ENCODE measurements around the gene BEST4.
A peak's percentile ranks its signal among the peaks of the same experiment; 100 is the strongest.
"Not testable (repeated sequence)": the region's sequence is repeated elsewhere in the genome, so short reads cannot be mapped to it uniquely, and the experiment has no call there.

The BEST4 gene

DNA sequence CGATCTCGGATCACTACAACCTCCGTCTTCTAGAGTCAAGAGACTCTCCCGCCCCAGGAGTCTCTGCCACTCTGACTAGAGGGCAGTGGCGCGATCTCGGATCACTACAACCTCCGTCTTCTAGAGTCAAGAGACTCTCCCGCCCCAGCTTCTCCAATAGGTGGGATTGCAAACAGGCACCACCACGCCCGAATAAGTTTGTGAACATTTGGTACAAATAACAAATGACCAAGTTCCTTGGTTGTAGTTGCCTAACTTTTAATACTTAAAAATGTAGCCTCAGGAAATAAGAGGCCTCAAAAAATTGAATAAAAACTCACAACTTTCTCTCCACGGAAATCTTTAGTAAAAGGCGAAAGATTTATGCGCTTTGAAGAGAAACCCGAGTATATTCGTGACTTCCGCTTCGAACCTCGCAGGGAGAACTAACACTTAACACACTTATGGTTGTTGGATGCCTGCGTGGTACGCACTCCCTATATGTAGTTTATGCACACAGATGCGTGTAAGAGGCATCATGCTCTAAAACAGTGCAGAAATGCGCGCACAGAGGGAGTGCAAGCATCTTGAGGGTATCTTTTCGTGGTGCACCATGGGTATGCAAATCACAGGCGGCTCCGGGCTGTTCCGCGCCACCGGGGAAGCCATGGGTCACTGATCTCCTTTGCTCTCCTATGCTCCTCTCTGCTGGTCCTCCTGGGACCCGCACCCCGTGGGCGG lies 31.8 kb upstream of the BEST4 start:
- ATAC-seq (peak; percentile 97), DNase-seq (peak; percentile 85)

DNA sequence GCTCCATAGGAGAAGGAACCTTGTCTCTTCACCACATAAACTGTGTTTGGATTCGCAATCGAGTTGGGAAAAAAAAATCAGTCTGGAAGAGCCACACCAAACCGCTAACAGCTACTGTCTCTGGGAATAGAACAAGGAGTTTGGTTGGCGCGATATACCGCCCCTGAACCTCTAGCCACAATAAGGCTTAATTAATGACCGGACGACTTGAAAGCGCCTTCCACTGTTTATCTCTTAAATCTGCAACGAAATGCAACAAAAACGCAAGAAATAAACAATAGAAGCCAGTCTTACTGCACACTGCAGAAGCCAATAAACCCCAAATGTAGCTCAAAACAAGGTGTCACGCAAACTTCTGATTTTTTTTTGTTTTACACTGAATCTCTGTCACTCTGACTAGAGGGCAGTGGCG lies 31.2 kb upstream of the BEST4 start:
- ATAC-seq: no peak
- no peak for DNase-seq

DNA sequence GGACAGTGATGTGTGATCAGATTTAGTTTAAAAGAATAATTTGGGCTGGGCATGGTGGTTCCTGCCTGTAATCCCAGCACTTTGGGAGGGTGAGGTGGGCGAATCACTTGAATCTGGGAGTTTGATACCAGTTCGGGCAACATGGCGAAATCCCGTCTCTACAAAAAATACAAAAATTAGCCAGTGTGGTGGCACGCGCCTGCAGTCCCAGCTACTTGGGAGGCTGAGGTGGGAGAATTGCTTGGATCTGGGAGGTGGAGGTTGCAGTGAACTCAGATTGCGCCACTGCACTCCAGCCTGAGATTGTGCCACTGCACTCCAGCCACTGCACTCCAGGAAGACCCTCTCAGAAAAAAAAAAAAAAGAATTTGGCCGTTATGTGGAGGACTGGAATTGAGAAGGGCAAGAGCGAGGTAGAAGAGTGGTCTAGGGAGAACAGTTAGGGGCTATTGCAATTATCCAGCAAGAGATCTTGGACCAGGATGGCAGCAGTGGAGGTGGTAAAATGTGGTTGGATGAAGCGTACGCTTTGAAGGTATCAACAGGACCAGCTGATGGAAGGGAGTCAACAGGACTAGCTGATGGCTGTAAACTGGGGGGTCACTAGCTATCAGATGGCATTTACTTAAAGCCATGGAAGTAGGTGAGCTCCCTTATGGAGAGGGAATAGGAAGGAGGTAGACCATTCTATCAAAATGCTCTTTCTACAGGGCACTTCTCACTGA lies 30.0 kb upstream of the BEST4 start:
- DNase-seq (no peak), ATAC-seq (no peak)

DNA sequence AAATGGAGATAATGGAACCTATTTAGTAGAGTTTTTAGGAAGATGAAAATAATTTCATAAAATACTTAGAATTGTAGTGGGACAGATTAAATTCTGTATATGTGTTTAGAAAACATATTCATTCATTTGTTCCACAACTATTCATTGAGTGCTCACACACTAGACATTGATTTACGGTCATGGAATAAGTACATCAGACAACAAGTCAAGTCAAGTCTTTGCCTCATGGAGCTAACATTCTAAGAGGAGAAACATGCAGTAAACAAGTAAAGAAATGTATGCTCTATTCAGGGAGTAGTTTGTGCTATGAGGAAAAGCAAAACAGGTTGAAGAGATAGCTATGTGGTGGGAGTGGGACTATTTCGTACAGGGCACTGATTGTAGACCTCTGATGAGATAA lies 29.3 kb upstream of the BEST4 start:
- no peak for ATAC-seq
- no peak for DNase-seq

DNA sequence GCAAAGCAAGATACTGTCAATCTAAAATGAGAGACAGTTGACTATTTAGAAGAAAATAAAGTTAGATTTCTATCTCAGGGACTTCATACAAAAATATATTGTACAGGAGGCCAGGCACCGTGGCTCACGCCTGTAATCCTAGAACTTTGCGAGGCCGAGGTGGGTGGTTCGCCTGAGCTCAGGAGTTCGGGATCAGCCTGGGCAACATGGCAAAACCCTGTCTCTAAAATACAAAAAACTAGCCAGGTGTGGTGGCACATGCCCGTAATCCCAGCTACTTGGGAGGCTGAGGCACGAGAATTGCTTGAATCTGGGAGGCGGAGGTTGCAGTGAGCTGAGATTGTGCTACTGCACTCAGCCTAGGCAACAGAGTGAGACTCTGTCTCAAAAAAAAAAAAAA lies 28.0 kb upstream of the BEST4 start:
- not testable (repeated sequence) for DNase-seq, ATAC-seq

DNA sequence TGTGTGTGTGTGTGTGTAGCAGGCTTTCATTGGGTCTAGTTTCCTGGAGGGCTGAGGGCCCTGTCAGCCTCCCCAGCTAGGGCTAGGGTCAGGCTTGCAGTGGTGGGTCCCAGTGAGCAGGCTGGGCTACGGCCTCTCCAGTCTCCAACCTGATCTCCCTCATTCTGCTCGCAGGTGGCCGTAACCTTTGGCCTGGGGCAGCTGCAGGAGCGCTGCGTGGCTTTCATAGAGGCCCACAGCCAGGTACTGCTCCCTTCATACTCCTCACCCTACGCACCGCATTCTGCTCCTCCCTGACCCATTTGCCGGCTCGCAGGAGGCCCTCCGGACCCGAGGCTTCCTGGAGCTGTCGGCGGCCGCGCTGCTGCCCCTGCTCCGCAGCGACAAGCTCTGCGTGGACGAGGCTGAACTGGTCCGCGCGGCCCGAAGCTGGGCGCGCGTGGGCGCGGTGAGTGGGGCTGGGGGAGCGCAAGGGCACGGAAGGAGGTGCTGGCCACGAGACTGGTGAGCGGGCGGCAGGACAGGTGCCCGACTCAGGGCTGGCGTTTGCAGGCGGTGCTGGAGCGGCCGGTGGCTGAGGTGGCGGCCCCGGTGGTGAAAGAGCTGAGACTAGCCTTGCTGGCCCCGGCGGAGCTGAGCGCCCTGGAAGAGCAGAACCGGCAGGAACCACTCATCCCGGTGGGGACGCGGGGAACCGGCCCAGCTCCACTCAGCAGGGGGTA lies 25.0 kb upstream of the BEST4 start:
- ATAC-seq (no peak), DNase-seq (no peak)

DNA sequence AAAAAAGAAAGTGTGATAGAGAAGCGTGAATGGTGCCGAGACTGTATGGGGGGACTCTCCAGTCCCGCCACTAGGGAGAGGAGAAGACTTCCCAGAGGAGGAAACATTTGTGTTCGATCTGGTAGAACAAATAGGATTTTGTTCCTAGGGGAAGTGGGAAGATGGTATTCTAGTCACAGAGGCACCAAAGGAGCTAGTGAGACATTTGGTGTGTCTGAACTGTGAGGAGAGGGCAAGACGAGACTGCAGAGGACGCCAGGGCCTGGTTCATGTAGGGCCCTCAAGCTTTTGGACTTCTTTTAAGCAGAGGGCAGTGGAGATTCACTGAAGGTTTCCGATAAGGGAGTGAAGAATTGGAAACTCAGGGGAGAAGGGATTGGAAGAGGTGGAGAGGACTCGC lies 23.3 kb upstream of the BEST4 start:
- DNase-seq: no peak
- ATAC-seq: no peak

DNA sequence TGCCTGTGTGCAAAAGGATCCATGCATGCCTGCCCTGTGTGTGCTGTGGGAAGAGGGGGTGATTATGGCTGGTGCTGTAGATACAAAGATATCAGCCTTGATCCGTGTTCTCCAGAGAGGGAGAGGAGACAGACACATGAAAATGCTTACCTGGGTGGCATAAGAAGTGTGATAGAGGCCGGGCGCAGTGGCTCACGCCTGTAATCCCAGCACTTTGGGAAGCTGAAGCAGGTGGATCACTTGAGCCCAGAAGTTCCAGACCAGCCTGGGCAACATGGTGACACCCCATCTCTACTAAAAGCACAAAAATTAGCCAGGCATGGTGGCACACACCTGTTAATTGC lies 22.8 kb upstream of the BEST4 start:
- ATAC-seq, DNase-seq: not testable (repeated sequence)

DNA sequence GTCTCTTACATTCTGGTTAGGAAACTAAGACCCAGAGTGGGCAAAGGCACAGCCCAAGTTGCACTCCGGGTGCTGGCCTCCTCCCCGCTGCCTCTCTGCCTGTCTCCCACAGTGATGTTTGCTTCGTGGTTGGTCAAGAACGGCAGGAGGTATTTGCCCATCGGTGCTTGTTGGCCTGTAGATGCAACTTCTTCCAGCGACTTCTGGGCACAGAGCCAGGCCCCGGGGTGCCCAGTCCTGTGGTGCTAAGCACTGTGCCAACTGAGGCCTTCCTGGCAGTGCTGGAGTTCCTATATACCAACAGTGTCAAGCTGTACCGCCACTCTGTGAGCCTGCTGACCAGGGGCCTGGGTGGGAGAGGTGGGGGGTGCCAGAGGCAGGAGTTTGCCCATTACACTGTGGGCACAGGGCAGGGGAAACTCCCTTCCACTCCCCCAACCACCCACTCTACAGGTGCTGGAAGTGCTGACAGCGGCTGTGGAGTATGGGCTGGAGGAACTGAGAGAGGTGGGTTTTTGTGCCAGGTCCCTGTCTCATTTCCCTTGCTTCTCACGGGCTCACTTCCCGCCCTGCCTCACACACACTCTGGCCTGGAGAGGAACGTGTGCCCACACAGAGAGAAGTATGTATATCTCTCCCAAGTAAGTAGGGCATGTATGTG lies 22.3 kb upstream of the BEST4 start:
- ATAC-seq (no peak), DNase-seq (peak; percentile 49)

DNA sequence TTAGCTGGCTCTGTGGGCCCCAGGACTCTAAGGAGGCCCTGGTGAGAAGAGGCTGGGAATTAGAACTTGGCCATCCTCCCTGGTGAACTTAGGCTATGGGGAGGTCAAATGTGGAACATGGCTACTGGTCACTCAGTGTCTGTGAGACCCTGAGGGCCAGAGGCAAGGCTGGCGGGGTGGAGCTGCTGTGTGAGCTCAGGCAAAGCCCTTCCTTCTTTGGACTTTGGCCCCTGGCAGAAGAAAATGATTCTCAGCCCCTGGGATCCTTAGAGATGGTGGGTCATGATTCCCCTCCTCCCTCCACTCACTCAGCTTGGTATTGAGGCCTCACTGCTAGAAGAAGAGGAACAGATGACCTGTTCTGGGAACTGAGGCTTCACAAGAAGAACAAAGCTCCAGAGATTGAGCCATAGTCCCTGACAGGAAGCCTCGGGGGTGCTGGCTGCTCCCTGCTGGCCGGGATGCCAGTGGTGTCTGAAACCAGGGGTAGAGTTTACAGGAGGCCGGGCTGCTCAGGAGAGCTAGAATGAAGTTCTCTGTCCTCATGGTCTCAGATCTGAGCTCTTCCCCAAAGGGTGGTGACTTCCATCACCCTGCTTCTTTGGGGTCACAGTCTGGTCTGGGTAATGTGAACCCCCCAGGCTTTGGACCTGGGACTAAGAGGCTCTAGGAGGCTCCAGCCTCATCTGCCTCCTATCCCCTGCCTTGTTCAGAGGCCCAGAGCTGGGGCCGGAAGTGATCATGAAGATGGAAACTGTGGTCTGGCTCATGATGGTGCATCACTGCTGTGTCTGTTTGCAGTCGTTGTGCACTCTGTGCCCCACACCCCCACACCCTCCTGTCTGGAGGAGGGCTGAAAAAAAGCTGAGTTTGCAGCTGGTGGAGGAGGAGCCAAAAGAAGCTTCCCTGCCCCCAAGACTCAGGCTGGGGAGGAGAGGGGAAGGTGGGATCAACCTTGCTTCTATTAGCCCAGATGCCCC lies 21.3 kb upstream of the BEST4 start:
- peak; percentile 50 for ATAC-seq
- DNase-seq: peak; percentile 87

DNA sequence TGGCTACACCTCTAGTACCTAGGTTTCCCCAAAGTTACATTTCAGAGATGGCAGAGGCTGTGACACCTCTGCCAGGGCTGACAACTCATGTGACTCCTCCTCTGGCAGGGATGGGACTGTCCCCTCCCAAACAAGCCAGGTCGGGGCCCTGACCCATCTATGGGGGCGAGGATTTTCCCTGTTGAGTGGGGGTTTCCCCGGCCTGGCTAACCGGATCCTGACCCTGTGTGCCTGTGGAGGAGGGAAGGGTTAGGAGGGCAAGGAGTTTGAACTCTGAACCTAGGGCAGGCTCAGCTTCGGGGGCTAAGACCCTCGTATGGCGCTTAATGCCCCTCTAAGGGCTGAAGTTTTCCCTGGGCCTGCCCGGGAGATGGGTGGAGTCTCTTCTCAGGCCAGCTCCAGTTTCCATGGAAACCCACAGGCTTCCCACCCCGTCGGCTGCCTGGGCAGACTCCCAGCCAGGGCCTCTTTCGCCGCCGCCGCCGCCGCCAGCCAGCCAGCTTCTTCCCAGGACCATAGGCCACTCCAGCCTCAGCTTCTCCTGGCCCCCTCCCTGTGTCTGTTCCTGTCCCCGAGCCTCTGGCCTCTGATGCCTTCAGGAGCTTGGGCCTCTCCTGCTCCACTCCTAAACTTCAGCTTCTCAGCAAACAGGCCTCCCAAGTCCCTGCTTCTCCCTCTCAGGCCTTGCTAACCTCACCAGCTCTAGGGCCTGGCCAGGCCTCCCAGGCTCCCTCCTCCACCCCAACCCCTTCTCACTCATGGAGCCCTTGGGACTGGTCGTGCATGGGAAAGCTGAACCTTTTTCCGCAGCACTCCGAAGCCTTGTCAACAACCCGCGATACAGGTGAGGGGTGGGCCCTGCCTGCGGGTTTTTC lies 20.3 kb upstream of the BEST4 start, which contains the start of gene BTBD19:
TSS of gene BTBD19 (plus strand) at position 461 of the 875 bp plus-strand sequence. CDS start at position 759, 298 bp downstream.
- peak; percentile 88 for DNase-seq
- ATAC-seq: peak; percentile 58

DNA sequence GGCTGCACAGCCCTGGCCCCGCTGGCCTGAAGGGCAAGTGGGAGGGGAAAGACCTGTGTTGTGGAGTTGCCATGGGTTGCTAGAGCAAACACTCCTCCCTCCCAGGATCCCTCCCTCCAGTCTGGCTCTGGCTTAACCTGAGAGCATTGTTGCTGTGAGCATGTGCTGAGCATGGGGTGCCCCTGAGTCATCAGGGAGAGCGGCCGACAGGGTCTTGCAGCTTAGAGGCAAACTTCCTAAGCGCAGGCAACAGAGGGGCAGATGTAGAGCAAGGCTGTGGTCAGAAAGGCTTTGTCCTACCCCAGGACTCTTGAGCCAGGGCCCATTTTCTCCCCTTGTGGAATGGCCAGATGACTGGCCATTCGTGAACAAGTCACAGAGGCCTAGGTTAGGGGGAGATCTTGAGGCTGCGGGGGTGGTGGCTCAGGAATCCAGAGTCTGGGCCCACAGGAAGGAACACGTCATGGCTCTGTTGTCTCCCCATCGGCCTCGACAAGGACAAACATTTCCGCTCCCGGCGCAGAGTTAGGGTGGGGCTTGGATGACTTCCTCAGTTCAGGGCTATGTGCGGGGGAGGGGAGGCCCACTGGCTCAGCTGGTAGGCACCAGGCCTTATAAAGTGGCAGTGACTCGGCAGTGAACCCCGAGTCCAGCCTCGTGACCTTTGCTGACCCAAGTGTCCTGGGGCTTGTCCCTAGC lies 19.5 kb upstream of the BEST4 start:
- peak; percentile 63 for ATAC-seq
- DNase-seq: peak; percentile 93

DNA sequence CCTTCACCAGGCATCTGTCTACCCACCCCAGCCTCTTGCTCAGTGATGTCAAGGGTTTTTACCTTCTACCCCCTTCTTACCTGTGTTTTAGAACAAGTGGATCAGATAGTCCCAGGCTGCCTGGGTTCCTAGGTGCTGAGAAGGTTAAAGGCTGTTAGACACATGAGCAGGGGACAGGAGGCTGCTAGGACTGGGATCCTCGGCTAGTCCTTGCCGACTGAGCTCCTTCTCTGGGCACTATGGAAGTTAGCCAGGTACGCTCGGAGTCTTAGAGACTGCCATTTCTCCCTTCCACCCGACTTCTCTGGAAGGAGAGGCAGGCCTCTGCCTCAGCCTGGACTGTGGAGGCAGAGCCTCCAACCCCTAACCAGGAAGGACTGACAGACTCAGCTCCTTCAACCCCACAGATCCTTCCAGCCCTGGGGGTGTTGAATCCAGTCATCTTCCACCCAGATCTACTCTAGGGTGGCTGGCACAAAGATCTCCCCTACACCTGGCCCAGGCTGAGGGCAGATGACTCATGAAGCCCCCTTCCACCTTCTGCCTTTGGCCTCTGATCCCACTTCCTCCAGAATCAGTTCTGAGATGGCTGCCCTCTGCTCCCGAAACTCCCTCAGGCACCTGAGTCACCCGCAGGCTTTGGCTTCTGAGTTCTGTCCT lies 18.9 kb upstream of the BEST4 start, which contains the start of gene DYNLT4:
TSS of gene DYNLT4 (minus strand) at position 648 of the 660 bp plus-strand sequence. CDS start 683 bp downstream, outside the sequence.
- peak; percentile 4 for ATAC-seq

DNA sequence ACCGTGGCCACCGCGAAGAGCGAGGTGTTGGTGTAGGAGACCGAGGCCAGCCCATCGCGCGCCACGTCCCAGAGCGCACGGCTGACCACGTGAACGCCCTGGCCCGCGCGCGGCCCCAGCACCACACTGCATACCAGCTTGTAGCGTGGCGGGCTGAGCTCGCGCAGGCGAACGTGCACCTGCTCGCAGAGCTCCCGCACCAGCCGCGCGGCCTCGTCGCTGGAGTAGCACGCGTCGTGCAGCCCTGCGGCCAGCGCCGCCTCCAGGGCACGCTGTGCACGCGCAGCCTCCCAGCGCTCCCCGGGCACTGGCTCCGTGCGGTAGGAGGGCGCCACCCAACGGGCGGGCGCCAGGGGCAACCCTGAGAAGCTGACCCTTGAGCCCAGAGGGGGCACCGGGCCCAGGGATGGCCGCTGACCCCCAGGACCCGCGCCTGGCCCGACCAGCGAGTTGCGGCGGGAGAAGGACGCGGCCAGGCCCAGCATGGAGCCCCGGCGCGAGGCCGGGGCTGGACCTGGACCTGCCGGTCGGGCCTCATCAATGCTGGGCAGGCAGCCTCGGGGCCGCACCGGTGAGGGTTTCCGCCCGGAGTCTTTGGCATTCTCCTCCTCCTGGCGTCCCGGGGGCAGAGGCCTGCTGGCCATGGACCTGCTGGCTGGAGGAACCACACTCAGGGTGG lies 18.2 kb upstream of the BEST4 start:
- DNase-seq: no peak
- no peak for ATAC-seq

More for the DNA sequence above, 18.9 kb upstream of the BEST4 start, which contains the start of gene DYNLT4:
- DNase-seq: no peak

DNA sequence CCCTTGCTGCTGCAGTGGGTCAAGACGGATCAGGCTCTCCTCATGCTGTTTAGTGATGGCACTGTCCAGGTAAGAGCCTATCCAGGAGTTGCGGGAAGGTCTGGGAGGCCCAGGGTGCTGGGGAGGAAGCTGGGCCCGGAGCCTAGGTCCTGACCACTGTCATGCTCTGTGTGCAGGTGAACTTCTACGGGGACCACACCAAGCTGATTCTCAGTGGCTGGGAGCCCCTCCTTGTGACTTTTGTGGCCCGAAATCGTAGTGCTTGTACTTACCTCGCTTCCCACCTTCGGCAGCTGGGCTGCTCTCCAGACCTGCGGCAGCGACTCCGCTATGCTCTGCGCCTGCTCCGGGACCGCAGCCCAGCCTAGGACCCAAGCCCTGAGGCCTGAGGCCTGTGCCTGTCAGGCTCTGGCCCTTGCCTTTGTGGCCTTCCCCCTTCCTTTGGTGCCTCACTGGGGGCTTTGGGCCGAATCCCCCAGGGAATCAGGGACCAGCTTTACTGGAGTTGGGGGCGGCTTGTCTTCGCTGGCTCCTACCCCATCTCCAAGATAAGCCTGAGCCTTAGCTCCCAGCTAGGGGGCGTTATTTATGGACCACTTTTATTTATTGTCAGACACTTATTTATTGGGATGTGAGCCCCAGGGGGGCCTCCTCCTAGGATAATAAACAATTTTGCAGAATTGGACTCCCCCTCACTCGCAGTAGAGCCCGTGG lies 17.5 kb upstream of the BEST4 start:
- DNase-seq: no peak
- no peak for ATAC-seq

DNA sequence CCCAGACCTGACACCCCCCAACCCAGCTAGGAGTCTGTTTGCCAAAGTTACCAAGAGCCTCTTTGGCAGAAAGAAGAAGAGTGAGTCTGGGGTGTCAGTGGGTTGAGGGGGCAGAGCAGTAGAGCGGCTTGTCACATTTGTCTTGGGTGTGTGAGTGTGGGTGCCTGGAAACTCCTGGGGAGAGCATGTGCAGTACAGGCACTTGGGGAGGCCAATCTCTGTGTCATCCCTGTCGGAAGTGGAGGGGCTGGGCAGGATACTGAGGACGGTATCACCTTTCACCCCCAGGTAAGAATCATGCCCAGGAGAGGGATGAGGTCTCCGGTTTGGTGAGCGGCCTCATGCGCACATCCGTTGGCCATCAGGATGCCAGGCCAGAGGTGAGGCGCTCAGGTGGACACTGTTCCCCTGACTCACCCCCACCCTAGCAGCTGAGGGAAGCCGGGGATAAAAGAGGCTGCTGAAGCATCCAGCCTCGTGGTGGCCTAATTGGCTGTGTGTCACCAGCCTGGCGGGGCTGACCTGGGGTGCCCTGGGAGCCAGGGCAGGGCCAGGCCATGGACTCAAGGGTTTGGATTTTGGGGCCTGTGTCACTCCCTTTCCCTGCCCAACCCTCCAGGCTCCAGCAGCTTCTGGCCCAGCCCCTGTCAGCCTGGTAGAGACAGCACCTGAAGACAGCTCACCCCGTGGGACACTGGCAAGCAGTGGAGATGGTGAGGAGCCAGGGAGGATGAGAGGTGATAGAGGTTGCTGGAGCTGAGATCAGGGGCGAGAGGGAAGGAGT lies 15.5 kb upstream of the BEST4 start:
- ATAC-seq: no peak
- DNase-seq: no peak

DNA sequence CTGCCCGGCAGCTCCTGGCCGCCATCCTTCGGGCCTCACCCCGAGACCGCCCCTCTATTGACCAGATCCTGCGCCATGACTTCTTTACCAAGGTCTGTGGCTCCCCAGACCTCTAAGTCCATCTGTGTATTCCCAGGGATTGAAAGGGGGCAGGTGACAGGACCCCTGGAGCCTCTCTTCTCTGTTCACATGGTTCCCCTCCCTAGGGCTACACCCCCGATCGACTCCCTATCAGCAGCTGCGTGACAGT lies 15.0 kb upstream of the BEST4 start:
- DNase-seq (no peak), ATAC-seq (no peak)
